HEK293T (cell line): ENCODE results near the gene GFPT1.

ENCODE experiments used
- BHLHE40 ChIP-seq: fragments of 450-650 bp; IDR thresholded peaks from 2 replicates; pipeline ENCODE4 v1.6.1; 2016; ENCODE audit warnings: mild to moderate bottlenecking, moderate library complexity, borderline replicate concordance
- FOXA1 ChIP-seq: fragments of 450-650 bp; IDR thresholded peaks from 2 replicates; pipeline ENCODE4 v1.6.1; 2016; ENCODE audit warnings: mild to moderate bottlenecking
- FOXK2 ChIP-seq: fragments of 450-650 bp; IDR thresholded peaks from 2 replicates; pipeline ENCODE4 v1.6.1; 2016; ENCODE audit warnings: mild to moderate bottlenecking
- NFRKB ChIP-seq: fragments of 450-650 bp; IDR thresholded peaks from 2 replicates; pipeline ENCODE4 v1.6.1; 2016; ENCODE audit warnings: mild to moderate bottlenecking, moderate library complexity
- SUZ12 ChIP-seq: fragments of 450-650 bp; IDR thresholded peaks from 2 replicates; pipeline ENCODE4 v1.6.1; 2016; ENCODE audit warnings: mild to moderate bottlenecking
- TARDBP ChIP-seq: fragments of 450-650 bp; IDR thresholded peaks from 2 replicates; pipeline ENCODE4 v1.6.1; 2016
- ZNF384 ChIP-seq: fragments of 450-650 bp; IDR thresholded peaks from 2 replicates; pipeline ENCODE4 v1.6.1; 2016

- TF ChIP-seq BHLHE40 (no peak), ZNF384 (no peak), FOXA1 (no peak), SUZ12 (no peak), TARDBP (no peak), FOXK2 (no peak), NFRKB (no peak)
Measured at GRCh38 chr2:69305712-69306392, 81.2 kb downstream of the GFPT1 start.
